Activated naive CD4-positive, alpha-beta T cell treated with anti-CD3 and anti-CD28 coated beads for 36 hours (primary cell): ENCODE measurements around the gene INPP5J. TPM values are rescaled to one million over a fixed set of nuclear protein-coding genes. Genes with fewer than 3 reads are reported as not detected.
"Not testable (repeated sequence)": the region's sequence is repeated elsewhere in the genome, so short reads cannot be mapped to it uniquely, and the experiment has no call there.

Experiments used
- CTCF ChIA-PET: fragments of 350-600 bp; sonication (Branson Sonifier 250); formaldehyde crosslinking; loops from one replicate; lab custom pipeline; 2021; ENCODE audit warnings: antibody characterized with exemption; lab: Charles Lee
- DNase-seq: peaks from one replicate; pipeline ENCODE4 v3.0.0-alpha.2; 2020
- H3K27ac Mint-ChIP-seq: one replicate; pipeline ENCODE4 v1.8.0; 2021; ENCODE audit warnings: mild to moderate bottlenecking, mixed read lengths
- H3K27me3 Mint-ChIP-seq: one replicate; pipeline ENCODE4 v1.8.0; 2021; ENCODE audit warnings: low read depth, mixed read lengths
- H3K36me3 Mint-ChIP-seq: one replicate; pipeline ENCODE4 v1.8.0; 2021; ENCODE audit warnings: low read depth, mixed read lengths
- H3K4me1 Mint-ChIP-seq: one replicate; pipeline ENCODE4 v1.8.0; 2021; ENCODE audit warnings: low read depth, mixed read lengths
- H3K4me3 Mint-ChIP-seq: one replicate; pipeline ENCODE4 v1.8.0; 2021; ENCODE audit warnings: mild to moderate bottlenecking, moderate library complexity, mixed read lengths
- H3K9me3 Mint-ChIP-seq: one replicate; pipeline ENCODE4 v1.8.0; 2021; ENCODE audit warnings: mixed read lengths
- intact Hi-C: fragments of 100-400 bp; cut with micrococcal nuclease; formaldehyde crosslinking; loops from one replicate; pipeline ENCODE4 v1.15.1; 2023
- total RNA-seq, 2 experiments: library from RNA; stranded (reverse); gene quantifications; one replicate each; pipeline ENCODE4 v1.2.3, GENCODE V29; 2021

Gene INPP5J
- total RNA-seq, 2 experiments from 2014 or later = 0.12 to 0.17 TPM

DNA sequence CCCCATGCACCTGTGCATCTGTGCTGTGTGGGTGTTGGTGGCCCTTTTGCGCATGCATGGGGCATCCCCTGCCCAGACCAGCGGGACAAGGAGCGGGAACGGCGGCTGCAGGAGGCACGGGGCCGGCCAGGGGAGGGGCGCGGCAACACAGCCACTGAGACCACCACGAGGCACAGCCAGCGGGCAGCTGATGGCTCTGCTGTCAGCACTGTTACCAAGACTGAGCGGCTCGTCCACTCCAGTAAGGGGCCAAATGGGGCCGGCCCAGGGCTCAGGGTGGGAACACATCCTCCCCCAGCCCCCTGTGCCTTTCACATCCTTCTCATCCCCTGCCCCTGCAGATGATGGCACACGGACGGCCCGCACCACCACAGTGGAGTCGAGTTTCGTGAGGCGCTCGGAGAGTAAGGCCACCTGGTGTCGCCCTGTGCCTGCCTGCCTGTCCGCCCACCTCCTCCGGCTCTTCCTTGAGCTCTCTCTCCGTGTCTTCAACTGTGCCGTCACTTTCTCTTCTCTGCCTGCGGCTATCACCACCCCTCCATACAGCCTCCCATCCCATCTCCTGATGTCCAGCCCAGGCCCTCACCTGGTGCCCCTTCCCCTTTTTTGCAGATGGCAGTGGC lies 26.0 kb upstream of the INPP5J start:
- no peak for DNase-seq
- intact Hi-C loops = no loop called here
- H3K4me3 Mint-ChIP-seq = no peak overlapping the region
- no peaks in the 10 kb centered on the region for H3K9me3 Mint-ChIP-seq
- H3K36me3 Mint-ChIP-seq = no peaks in the 10 kb centered on the region
- CTCF ChIA-PET = interaction anchor here (1.2 to 1.7 kb wide), 3 partner anchors 12 to 333 kb away, joined by 4 to 10 read pairs (median 5); no protein-coding TSS in a partner anchor
- no peaks in the 10 kb centered on the region for H3K27me3 Mint-ChIP-seq
- H3K27ac Mint-ChIP-seq = no peak overlapping the region
- H3K4me1 Mint-ChIP-seq = no peaks in the 10 kb centered on the region

DNA sequence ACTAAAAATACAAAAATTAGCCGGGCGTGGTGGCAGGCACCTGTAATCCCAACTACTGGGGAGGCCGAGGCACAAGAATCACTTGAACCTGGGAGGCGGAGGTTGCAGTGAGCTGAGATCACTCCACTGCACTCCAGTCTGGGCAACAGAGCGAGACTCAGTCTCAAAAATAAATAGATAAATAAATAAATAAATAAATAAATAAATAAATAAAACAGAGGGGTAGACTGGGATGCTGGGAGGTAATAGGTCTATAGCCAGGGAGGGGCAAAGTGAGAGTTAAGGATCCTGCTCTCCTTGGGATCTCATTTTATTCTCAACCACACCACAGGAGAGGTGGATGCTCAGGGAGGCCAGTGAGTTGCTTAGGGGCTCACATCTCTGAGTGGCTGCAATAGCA lies 25.2 kb upstream of the INPP5J start:
- H3K4me1 Mint-ChIP-seq, H3K27me3 Mint-ChIP-seq, CTCF ChIA-PET, H3K36me3 Mint-ChIP-seq, DNase-seq, H3K9me3 Mint-ChIP-seq, intact Hi-C loops, H3K4me3 Mint-ChIP-seq, H3K27ac Mint-ChIP-seq: not testable (repeated sequence)

DNA sequence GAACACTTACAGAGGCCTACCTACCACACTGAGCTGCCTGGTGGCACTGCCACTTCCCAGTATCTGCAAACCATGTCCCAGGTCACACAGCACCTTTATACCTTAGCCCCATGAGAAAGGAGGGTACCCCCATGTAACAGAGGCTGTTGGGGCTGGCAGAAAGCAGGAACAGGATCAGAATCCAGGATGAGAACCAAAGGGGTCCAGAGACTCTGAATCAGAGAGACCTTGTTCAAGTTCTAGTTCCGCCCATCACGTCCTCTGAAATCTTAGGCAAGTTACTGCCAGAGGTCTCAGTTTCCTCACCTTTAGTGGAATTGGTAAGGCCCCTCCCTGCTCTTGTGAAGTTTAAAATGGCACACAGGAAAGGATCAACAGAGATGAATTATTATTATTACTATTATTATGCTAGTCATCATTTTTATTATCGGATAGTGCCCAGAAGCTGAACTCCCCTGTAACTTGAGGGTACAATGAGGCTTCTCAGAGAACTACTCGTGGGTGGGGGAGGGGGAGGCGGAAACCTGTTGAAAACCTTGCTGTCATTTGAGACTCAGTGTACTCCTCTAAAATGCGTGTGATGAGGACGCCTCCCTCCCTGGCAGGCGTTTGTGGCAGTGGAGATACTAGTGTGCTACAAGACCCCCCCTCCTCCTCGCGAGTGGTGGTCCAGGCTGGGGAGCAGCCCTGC lies 24.7 kb upstream of the INPP5J start:
- H3K4me1 Mint-ChIP-seq = no peaks in the 10 kb centered on the region
- H3K36me3 Mint-ChIP-seq = no peaks in the 10 kb centered on the region
- no peak for DNase-seq
- no peaks in the 10 kb centered on the region for H3K9me3 Mint-ChIP-seq
- no peak overlapping the region for H3K27ac Mint-ChIP-seq
- intact Hi-C loops = no loop called here
- H3K27me3 Mint-ChIP-seq = no peaks in the 10 kb centered on the region
- CTCF ChIA-PET = interaction anchor here (1.1 kb wide), 1 partner anchor 13 kb away, joined by 5 read pairs; no protein-coding TSS in a partner anchor
- no peak overlapping the region for H3K4me3 Mint-ChIP-seq

DNA sequence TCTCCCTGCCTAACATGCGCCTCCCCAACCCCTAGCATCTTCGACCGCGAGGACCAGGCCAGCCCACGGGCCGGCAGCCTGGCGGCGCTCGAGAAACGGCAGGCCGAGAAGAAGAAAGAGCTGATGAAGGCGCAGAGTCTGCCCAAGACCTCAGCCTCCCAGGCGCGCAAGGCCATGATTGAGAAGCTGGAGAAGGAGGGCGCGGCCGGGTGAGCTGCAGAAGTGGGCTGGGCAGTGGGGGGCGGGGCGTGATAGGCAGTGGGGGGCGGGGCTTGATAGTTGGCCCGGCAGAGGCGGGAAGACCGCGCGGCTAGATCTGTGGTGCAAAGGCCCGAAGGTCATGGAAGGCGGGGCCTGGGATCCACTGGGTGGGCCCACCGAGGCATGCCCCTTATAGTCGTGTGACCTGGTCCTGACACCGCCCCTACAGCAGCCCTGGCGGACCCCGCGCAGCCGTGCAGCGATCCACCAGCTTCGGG lies 24.1 kb upstream of the INPP5J start:
- no peaks in the 10 kb centered on the region for H3K4me1 Mint-ChIP-seq
- intact Hi-C loops = no loop called here
- CTCF ChIA-PET = interaction anchor here (1.1 kb wide), 1 partner anchor 13 kb away, joined by 5 read pairs; no protein-coding TSS in a partner anchor

DNA sequence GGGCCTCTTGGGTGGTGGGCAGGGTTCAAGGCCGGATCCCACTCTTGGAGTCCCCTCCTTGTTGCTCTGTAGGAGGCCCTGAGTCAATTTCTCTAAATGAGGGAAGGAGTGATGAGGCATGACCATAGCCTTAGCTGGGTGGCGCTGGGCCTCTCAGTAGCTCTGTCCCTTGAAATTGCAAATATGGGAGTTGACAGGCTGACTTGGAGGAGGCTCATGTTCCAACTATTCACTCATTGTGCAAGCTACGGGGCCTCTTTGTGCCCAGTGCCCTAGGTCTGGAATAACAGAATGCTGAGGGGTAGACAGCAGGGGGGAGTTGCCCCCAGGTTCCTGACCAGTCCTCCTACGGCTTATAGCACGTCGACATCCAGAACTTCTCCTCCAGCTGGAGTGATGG lies 23.4 kb upstream of the INPP5J start:
- intact Hi-C loops = no loop called here
- no peak overlapping the region for H3K4me3 Mint-ChIP-seq

More for the DNA sequence above, 24.1 kb upstream of the INPP5J start:
- no peaks in the 10 kb centered on the region for H3K27me3 Mint-ChIP-seq
- no peak overlapping the region for H3K4me3 Mint-ChIP-seq
- no peaks in the 10 kb centered on the region for H3K36me3 Mint-ChIP-seq
- no peaks in the 10 kb centered on the region for H3K9me3 Mint-ChIP-seq
- DNase-seq = no peak
- no peak overlapping the region for H3K27ac Mint-ChIP-seq

DNA sequence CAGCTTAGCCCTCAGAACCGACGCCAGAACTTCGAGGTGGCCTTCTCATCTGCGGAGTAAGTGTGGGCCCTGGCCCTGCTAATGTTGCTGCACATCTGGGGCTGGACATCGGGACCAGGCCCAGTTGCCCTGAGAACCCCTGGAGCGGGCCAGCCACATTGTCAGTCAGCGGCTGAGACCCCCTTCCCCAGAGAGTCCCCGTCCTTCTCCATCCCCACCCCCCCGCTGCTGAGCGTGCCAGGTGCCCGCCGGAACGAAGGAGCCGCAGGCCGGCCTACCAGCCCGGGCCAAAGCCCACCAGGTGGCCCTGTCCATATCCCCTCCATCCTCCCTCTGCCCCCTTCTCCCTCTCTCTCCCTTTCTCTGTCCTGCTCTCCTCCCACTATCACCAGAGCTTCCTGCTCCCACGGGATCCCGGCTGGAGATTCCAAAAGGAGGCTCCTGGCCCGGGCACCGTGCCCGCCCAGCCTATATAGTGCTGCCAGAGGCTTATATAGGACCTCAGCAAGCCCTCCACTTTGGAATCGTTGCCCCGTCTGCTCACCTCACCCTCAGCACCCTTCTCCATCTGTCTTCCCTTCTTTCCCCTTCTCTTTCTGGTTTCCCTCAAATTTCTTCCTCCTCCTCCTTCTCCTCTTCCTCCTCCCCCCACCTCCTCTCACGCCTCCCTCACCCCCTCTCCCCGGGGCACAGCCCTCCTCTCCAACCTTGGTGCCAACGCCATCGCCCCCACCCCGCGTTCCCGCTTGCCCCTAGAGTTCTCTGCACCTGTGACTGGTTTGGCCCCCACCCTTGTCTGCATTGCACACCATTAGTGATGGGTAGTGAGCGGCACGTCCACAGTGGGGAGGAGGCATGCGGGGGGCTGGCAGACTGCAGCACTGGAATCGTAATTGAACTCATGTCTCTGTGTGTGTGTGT lies 22.7 kb upstream of the INPP5J start:
- intact Hi-C loops = no loop called here
- Mint-ChIP-seq H3K27ac (no peak overlapping the region), H3K9me3 (no peaks in the 10 kb centered on the region), H3K4me1 (no peaks in the 10 kb centered on the region), H3K36me3 (no peaks in the 10 kb centered on the region), H3K27me3 (no peaks in the 10 kb centered on the region), H3K4me3 (no peak overlapping the region)
- CTCF ChIA-PET = no interaction called here
- DNase-seq = no peak

More for the DNA sequence above, 23.4 kb upstream of the INPP5J start:
- H3K27me3 Mint-ChIP-seq = no peaks in the 10 kb centered on the region
- CTCF ChIA-PET = interaction anchor here (1.1 kb wide), 1 partner anchor 14 kb away, joined by 5 read pairs; no protein-coding TSS in a partner anchor
- no peak for DNase-seq
- no peak overlapping the region for H3K27ac Mint-ChIP-seq
- no peaks in the 10 kb centered on the region for H3K9me3 Mint-ChIP-seq
- no peaks in the 10 kb centered on the region for H3K36me3 Mint-ChIP-seq
- no peaks in the 10 kb centered on the region for H3K4me1 Mint-ChIP-seq

DNA sequence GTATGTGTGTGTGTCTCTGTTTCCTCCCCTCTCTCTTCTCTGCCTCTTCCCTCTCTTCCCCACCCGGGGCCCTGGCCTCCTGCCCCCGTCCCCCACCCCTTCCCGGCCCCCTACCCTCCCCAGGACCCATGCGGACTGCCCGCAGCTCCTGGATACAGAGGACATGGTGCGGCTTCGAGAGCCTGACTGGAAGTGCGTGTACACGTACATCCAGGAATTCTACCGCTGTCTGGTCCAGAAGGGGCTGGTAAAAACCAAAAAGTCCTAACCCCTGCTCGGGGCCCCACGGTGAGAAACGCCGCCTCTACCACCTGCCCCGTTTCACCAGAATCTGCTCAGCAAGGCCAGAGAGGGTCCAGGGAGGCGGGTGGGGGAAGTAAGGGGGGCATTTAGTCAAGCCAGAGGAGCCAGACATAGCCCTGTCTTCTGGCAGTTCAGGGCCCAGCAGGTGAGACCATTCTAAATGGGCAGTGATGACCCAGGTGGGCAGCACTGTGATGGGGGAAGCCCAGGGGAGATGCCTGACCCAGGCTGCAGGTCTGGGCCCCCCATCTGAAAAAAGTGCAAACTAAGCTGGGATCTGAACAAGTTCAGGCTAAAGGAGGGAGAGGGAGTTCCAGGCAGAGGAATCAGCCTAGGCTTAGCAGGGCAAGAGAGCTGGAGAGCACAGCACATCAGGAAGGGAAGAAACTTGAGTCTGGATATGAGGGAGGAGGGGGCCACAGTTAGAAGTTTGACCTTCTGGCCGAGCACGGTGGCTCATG lies 21.8 kb upstream of the INPP5J start:
- no peaks in the 10 kb centered on the region for H3K9me3 Mint-ChIP-seq
- CTCF ChIA-PET = no interaction called here
- H3K4me1 Mint-ChIP-seq = no peaks in the 10 kb centered on the region
- no peak for DNase-seq
- intact Hi-C loops = no loop called here
- H3K4me3 Mint-ChIP-seq = no peak overlapping the region
- no peaks in the 10 kb centered on the region for H3K27me3 Mint-ChIP-seq
- no peak overlapping the region for H3K27ac Mint-ChIP-seq
- H3K36me3 Mint-ChIP-seq = no peaks in the 10 kb centered on the region

DNA sequence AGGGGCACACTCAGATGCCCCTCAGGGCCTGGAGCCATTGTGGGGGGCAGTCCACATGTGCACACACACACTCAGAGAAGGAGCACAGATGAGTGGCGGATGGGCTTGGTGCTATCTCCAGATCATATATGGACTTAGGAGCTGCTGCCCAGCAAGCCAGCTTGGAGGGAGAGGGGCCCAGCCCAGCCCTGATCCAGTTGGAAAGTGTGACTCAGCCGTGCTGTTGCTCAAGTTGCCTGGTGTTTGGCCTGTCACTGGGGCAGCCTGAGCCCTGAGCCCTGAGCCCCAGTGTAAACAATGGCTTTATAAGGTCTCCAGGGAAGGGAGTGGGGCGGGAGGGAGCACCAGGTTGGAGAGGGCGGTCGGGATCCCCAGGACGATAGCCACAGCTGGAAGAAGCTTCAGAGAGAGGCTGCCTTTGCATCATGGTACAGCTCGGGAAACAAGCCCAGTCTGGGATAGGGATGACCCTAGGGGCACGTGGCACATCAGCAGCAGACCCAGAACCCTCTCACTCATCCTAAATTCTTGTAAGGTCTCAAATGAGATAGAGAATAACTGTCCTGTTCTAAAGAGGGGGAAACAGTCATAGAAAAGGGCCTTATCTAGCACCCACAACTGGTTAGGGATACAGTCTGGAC lies 20.2 kb upstream of the INPP5J start:
- Mint-ChIP-seq H3K4me3 (no peak overlapping the region), H3K36me3 (no peaks in the 10 kb centered on the region), H3K4me1 (peaks cover 14% of the 10 kb centered on the region), H3K27me3 (no peaks in the 10 kb centered on the region), H3K9me3 (no peaks in the 10 kb centered on the region), H3K27ac (no peak overlapping the region)
- intact Hi-C loops = no loop called here
- DNase-seq = no peak
- CTCF ChIA-PET = interaction anchor here (1.4 kb wide), 1 partner anchor 19 kb away, joined by 3 read pairs; no protein-coding TSS in a partner anchor

DNA sequence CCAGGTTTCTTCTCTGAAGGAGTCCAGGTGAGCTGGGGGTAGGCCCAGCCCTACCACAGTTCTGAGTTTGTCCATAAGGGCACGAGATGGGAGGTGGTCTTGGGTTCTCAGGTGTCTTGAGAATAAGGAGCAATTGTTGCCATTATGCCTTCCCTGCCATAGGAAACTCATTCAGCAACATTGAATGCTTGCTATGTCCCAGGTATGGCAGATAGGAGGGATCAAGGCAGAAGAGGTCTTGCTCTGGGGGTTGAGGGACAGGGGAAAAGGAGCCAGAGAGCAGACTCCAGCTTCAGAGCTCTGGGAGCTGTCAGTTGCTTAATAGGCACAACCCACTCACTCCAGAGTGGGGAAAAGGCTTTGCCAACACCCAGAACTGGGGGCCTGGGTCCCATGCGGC lies 19.7 kb upstream of the INPP5J start:
- CTCF ChIA-PET = interaction anchor here (1.4 kb wide), 1 partner anchor 20 kb away, joined by 3 read pairs; no protein-coding TSS in a partner anchor
- Mint-ChIP-seq H3K27me3 (no peaks in the 10 kb centered on the region), H3K9me3 (no peaks in the 10 kb centered on the region), H3K27ac (no peak overlapping the region), H3K36me3 (no peaks in the 10 kb centered on the region), H3K4me1 (peaks cover 19% of the 10 kb centered on the region), H3K4me3 (no peak overlapping the region)
- no peak for DNase-seq
- intact Hi-C loops = no loop called here

DNA sequence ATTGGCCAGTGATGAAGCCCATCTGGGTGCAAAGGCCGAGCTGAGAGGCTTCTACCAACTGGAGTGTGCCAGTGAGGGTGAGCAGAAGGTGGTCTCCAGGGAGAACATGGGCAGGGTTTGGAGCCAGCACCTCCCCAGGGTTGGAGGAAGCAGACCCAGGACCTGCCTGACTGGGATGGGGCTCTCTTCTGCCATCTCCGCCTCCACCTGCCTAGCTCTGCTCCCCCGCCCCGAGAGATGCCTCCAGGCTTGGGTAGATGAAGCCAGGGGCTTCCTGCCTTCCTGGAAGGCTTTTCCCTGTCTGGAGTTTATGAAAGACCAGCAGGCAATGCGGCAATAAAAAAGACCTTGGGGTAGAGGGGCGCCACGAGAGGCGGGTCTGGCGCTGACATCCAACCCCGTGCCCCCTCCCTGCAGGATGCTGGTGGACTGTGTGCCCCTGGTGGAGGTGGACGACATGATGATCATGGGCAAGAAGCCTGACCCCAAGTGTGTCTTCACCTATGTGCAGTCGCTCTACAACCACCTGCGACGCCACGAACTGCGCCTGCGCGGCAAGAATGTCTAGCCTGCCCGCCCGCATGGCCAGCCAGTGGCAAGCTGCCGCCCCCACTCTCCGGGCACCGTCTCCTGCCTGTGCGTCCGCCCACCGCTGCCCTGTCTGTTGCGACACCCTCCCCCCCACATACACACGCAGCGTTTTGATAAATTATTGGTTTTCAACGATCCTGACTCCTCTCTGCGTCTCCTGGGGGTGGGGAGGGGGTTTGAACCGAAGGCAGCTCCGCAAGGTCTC lies 18.7 kb upstream of the INPP5J start:
- CTCF ChIA-PET = interaction anchor here (0.9 to 1.4 kb wide), 2 partner anchors 21 to 169 kb away, joined by 3 read pairs; no protein-coding TSS in a partner anchor
- Mint-ChIP-seq H3K36me3 (no peaks in the 10 kb centered on the region), H3K27me3 (no peaks in the 10 kb centered on the region), H3K9me3 (no peaks in the 10 kb centered on the region), H3K4me3 (no peak overlapping the region), H3K27ac (no peak overlapping the region), H3K4me1 (peaks cover 19% of the 10 kb centered on the region)
- DNase-seq = no peak
- intact Hi-C loops = no loop called here
